Neural crest cell (in vitro differentiated cells): ENCODE measurements around the gene RNF26. TPM values are rescaled to one million over a fixed set of nuclear protein-coding genes. Genes with fewer than 3 reads are reported as not detected.

ENCODE experiments used
- DNase-seq: peaks from one replicate; pipeline ENCODE4 v3.0.0; 2021; ENCODE audit warnings: low read depth, mixed read lengths, low spot score
- H3K27ac Mint-ChIP-seq: one replicate; pipeline ENCODE4 v1.8.0; 2021; ENCODE audit warnings: mild to moderate bottlenecking, mixed read lengths; ENCODE audit not compliant: unreplicated experiment
- H3K27me3 Mint-ChIP-seq: 2 replicates; pipeline ENCODE4 v1.8.0; 2021; ENCODE audit warnings: low read depth, mild to moderate bottlenecking, mixed read lengths
- H3K36me3 Mint-ChIP-seq: 2 replicates; pipeline ENCODE4 v1.8.0; 2021; ENCODE audit warnings: low read depth, mild to moderate bottlenecking, mixed read lengths
- H3K4me1 Mint-ChIP-seq: 2 replicates; pipeline ENCODE4 v1.8.0; 2021; ENCODE audit warnings: mixed read lengths
- H3K4me3 Mint-ChIP-seq: one replicate; pipeline ENCODE4 v1.8.0; 2021; ENCODE audit warnings: mild to moderate bottlenecking, mixed read lengths
- H3K9me3 Mint-ChIP-seq: 2 replicates; pipeline ENCODE4 v1.8.0; 2021; ENCODE audit warnings: mixed read lengths
- CTCF ChIP-seq: fragments of 200-600 bp; sonication (generic); conservative IDR thresholded peaks from 2 replicates; pipeline ENCODE4 v1.5.0; 2021; ENCODE audit warnings: antibody characterized with exemption, mild to moderate bottlenecking
- total RNA-seq: library from RNA; stranded (reverse); gene quantifications from 2 replicates; pipeline ENCODE4 v1.2.1, GENCODE V29; 2021

The RNF26 gene
- total RNA-seq, 1 donor from 2014 or later, result 47.9 TPM

GRCh38 chr11:119295178-119295577 is 39.1 kb upstream of the RNF26 start:
- TF ChIP-seq CTCF, result no peak
- Mint-ChIP-seq H3K27me3 (no peaks in the 10 kb centered on the region), H3K9me3 (no peaks in the 10 kb centered on the region), H3K36me3 (peaks cover 14% of the 10 kb centered on the region), H3K4me3 (no peak overlapping the region), H3K4me1 (no peaks in the 10 kb centered on the region), H3K27ac (no peak overlapping the region)
- DNase-seq, result no peak

GRCh38 chr11:119297938-119298337 is 36.4 kb upstream of the RNF26 start:
- TF ChIP-seq CTCF, result no peak
- Mint-ChIP-seq H3K36me3 (peaks cover 5% of the 10 kb centered on the region), H3K27me3 (no peaks in the 10 kb centered on the region), H3K27ac (no peak overlapping the region), H3K9me3 (no peaks in the 10 kb centered on the region), H3K4me3 (no peak overlapping the region), H3K4me1 (no peaks in the 10 kb centered on the region)
- DNase-seq, result no peak

GRCh38 chr11:119298726-119299125 is 35.6 kb upstream of the RNF26 start:
- H3K27me3 Mint-ChIP-seq, result no peaks in the 10 kb centered on the region
- H3K9me3 Mint-ChIP-seq, result no peaks in the 10 kb centered on the region
- no peak for DNase-seq
- H3K27ac Mint-ChIP-seq, result no peak overlapping the region
- no peak overlapping the region for H3K4me3 Mint-ChIP-seq
- no peak for TF ChIP-seq CTCF
- H3K4me1 Mint-ChIP-seq, result no peaks in the 10 kb centered on the region
- peaks cover 2% of the 10 kb centered on the region for H3K36me3 Mint-ChIP-seq

GRCh38 chr11:119299416-119299815 is 34.9 kb upstream of the RNF26 start:
- DNase-seq, result no peak
- Mint-ChIP-seq H3K4me3 (no peak overlapping the region), H3K27me3 (no peaks in the 10 kb centered on the region), H3K4me1 (no peaks in the 10 kb centered on the region), H3K27ac (no peak overlapping the region), H3K9me3 (no peaks in the 10 kb centered on the region), H3K36me3 (peaks cover 2% of the 10 kb centered on the region)
- no peak for TF ChIP-seq CTCF

GRCh38 chr11:119300198-119300964 is 33.9 kb upstream of the RNF26 start:
- DNase-seq, result no peak
- TF ChIP-seq CTCF, result no peak
- Mint-ChIP-seq H3K36me3 (peaks cover 2% of the 10 kb centered on the region), H3K9me3 (no peaks in the 10 kb centered on the region), H3K4me3 (no peak overlapping the region), H3K4me1 (no peaks in the 10 kb centered on the region), H3K27me3 (no peaks in the 10 kb centered on the region), H3K27ac (no peak overlapping the region)
